HG02642 (cell line): Measurements from ENCODE around the gene HENMT1.
"Not testable (repeated sequence)": the region's sequence is repeated elsewhere in the genome, so short reads cannot be mapped to it uniquely, and the experiment has no call there.

Experiments used
- ATAC-seq: cut with Tn5 transposase; IDR thresholded peaks from one replicate; pipeline ENCODE4 v1.9.1; 2021; ENCODE audit warnings: mild to moderate bottlenecking; ENCODE audit not compliant: unreplicated experiment, poor library complexity

Gene HENMT1

GRCh38 chr1:108678706-108679105 is 17.8 kb upstream of the HENMT1 start:
- ATAC-seq: no peak

- ATAC-seq: no peak
Measured at GRCh38 chr1:108671143-108671542, 10.2 kb upstream of the HENMT1 start.

- no peak for ATAC-seq
Measured at GRCh38 chr1:108670131-108670773, 9.4 kb upstream of the HENMT1 start.

- no peak for ATAC-seq
Measured at GRCh38 chr1:108669679-108670078, 8.8 kb upstream of the HENMT1 start.

- no peak for ATAC-seq
Measured at GRCh38 chr1:108668777-108669176, 7.9 kb upstream of the HENMT1 start.

GRCh38 chr1:108667422-108667821 is 6.5 kb upstream of the HENMT1 start:
- ATAC-seq: not testable (repeated sequence)

- ATAC-seq: no peak
Measured at GRCh38 chr1:108665771-108666170, 4.9 kb upstream of the HENMT1 start.

GRCh38 chr1:108665067-108665466 is 4.2 kb upstream of the HENMT1 start:
- no peak for ATAC-seq

GRCh38 chr1:108664481-108664880 is 3.6 kb upstream of the HENMT1 start:
- no peak for ATAC-seq

GRCh38 chr1:108663074-108663473 is 2.2 kb upstream of the HENMT1 start:
- ATAC-seq: no peak

- no peak for ATAC-seq
Measured at GRCh38 chr1:108657356-108658080, 3.4 kb downstream of the HENMT1 start.

- ATAC-seq: no peak
Measured at GRCh38 chr1:108653431-108654105, 7.3 kb downstream of the HENMT1 start.

- ATAC-seq: peak; percentile 51
Measured at GRCh38 chr1:108646648-108647269, 14.1 kb downstream of the HENMT1 start.

GRCh38 chr1:108646265-108646647 is 14.6 kb downstream of the HENMT1 start:
- no peak for ATAC-seq

GRCh38 chr1:108645564-108646184 is 15.2 kb downstream of the HENMT1 start:
- no peak for ATAC-seq

GRCh38 chr1:108644984-108645383 is 15.9 kb downstream of the HENMT1 start:
- ATAC-seq: no peak

GRCh38 chr1:108643492-108644335 is 17.2 kb downstream of the HENMT1 start:
- ATAC-seq: no peak

GRCh38 chr1:108640863-108641262 is 20.0 kb downstream of the HENMT1 start:
- ATAC-seq: not testable (repeated sequence)

GRCh38 chr1:108639899-108640560 is 20.9 kb downstream of the HENMT1 start:
- no peak for ATAC-seq
